Stimulated activated CD8-positive, alpha-beta memory T cell treated with anti-CD3 and anti-CD28 coated beads, Interleukin-4, amount 100 ng/mL, for 1 hour (primary cell): ENCODE measurements around the gene AP5Z1.
A peak's percentile ranks its signal among the peaks of the same experiment; 100 is the strongest.

ENCODE experiments used
- DNase-seq, 2 donors: peaks; one replicate each; pipeline ENCODE4 v3.0.0-alpha.2; 2020; ENCODE audit warnings: low read depth in 2 of 2, low spot score in 1 of 2

Gene AP5Z1

DNA sequence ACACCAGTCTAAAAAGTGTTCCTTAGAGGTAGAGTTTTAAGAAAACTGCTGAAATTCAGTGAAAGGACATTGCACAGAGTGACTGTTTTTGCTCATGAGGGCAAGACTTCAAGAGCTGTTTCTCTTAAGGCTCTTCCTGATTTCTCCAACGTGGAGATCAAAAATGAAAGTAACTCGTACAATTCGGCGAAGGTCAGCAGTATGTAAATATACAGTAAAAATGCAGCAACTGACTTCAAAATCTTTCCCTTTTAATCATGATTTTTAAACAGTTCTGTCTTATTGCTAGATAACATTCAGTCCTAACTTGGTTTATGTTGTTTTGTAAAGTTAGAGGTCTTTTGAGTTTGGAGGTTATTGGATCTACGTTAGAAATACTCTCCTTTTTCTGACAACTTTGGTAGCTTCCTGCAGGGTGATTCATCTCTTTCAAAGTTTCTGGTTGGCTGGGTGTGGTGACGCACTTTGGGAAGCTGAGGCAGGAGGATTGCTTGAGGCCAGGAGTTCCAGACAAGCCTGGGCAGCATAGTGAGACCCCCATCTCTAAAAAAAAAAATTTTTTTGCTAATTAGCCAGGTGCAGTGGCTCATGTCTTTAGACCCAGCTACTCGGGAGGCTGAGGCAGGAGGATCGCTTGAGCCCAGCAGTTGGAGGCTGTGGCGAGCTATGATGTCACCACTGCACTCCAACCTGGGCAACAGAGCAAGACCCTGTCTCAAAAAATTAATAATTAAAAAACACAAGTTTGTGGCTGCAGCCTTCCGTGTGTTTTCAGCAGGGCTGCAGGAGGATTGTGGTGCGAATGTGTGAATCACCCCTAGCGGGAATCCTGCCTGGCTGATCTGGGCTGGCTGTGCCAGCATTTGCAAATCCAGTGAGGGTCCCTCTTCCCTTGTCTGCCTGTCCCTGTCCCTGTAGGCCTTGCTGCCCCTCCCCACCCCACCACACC, 29.2 kb upstream of the AP5Z1 start:
- DNase-seq: no peak

DNA sequence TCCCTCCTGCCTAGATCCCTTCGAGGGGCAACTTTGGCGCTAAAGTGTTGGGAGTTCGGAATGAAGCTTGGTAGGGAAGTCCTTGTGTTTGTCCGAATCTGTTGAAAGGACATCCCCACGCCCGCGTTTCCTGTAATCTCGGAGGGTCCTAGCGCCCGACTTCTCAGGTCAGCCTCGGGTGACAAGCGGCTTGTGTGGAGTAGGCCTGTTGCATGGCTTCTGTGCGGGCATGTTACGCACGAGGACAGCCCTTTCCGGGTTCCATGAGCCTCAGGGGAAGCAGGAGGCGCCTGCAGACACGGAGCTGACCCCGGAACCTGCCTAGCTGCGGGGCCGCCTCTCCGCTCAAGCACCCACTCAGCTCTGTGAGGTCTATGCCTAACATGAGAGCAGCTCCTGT, 28.4 kb upstream of the AP5Z1 start:
- no peak for DNase-seq

- no peak for DNase-seq
These were observed 27.7 kb upstream of the AP5Z1 start for GRCh38 chr7:4747746-4748145.

GRCh38 chr7:4748231-4748681, 27.2 kb upstream of the AP5Z1 start:
- DNase-seq: no peak

- no peak for DNase-seq
These were observed 26.1 kb upstream of the AP5Z1 start for GRCh38 chr7:4749363-4749762.

GRCh38 chr7:4749798-4750197, 25.6 kb upstream of the AP5Z1 start:
- no peak for DNase-seq

DNA sequence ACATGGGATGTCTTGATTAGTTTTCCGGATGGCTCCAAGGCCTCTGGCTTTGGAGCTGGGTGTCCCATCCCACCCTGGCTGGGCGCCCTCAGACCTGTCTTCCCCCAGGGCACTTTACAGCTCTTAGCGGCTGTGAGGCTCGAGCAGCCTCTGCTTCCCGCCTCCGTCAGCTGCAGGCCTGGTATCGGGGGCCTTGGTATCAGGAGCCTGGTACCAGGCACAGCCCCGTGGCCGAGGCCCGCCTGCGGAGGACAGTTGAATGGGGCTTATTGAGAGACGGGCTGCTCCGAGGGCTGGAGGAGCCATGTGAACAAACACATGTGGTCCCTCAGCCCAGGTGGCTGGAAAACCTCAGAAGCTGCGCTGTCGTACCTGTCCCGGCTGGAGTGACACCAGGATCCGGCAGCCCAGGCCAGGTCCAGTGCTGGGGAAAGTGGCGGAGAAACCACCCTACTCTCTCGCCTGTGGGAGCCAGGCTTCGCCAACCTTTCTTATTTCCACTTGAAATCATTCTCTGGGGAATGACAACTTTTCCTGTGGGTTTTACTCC, 23.9 kb upstream of the AP5Z1 start:
- DNase-seq: no peak

DNA sequence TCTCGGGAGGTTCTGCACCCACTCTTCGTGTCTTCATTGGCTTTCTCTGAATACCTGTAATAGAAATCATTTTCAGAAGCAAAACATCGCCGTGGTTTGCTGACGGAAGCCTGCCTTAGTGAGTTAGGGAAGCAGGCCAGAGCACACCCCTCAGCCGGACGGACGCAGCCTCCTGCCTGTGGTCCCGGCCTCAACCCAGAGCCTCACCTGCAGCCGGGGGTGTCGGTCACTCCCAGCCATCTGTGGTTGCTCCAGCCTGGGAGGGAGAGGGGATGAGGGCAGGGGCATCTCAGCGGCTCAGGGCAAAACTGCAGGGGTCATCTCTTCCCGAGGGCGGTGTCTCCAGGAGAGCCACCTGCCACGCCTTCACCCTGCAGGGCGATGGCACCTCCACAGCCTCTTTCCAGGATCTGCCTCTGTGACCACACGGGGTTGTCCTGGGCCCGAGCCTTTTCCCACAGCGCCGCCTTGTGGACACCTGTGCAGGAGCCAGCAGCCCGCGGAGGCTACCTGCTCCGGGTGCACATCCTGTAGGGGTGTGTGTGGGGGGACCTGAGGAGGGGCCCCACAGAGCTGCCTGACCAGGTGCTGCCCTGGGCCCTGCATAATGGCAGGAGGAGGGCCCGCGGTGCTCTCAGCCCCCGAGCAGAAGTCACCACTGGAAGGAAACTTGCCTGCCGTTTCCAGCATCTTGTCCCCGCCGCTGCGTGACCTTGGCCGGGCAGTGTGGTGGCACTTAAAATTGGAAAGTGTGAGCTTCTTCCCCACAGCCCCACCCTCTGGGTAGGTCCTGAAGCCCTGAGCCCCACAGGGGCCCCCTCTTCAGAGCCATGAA, 21.6 kb upstream of the AP5Z1 start:
- DNase-seq: peak; percentile 69 to 75

- no peak for DNase-seq
These were observed 20.9 kb upstream of the AP5Z1 start for GRCh38 chr7:4754433-4755010.

DNA sequence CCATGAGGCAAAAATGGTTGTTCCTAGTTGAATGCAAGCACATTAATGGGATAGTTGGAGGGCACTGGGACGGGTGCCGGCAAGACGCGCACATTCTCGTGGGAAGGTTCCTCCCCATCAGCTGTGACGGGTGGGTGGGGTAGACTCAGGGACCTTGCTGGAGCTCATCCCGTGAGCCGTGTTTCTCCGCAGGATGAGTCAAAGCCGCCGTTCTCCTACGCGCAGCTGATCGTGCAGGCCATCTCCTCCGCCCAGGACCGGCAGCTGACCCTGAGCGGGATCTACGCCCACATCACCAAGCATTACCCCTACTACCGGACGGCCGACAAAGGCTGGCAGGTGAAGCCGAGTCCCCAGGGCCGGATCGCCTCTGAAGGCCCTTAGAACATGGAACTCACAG, 20.4 kb upstream of the AP5Z1 start:
- DNase-seq: no peak

GRCh38 chr7:4758111-4758510, 17.3 kb upstream of the AP5Z1 start:
- no peak for DNase-seq

DNA sequence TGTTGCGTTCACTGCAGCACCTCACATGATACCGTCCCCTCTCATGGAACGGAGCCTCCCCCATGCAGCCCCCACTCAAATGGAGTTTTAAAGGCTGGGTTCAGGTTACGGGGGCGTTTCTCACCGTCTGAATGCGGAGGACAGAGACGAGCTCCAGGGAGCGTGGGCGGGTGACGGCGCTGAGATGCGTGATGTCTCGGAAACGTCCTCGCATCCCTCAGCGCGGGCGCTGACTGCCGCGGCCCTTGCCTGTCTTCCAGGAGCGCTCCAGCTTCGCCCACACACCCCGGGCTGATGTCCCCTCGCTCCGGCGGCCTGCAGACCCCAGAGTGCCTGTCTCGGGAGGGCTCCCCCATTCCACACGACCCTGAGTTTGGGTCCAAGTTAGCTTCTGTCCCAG, 16.6 kb upstream of the AP5Z1 start:
- no peak for DNase-seq

DNA sequence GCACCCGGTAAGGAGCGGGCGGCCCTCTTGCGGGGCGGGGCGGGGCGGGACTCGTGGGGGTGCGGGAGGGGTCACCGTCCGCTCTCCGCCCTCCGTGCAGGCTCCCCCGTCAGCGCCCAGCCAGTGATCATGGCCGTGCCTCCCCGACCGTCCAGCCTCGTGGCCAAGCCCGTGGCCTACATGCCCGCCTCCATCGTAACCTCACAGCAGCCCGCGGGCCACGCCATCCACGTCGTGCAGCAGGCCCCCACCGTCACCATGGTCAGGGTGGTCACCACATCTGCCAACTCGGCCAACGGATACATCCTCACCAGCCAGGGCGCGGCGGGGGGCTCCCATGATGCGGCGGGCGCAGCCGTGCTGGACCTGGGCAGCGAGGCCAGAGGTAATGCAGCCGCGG, 16.2 kb upstream of the AP5Z1 start:
- DNase-seq: no peak

DNA sequence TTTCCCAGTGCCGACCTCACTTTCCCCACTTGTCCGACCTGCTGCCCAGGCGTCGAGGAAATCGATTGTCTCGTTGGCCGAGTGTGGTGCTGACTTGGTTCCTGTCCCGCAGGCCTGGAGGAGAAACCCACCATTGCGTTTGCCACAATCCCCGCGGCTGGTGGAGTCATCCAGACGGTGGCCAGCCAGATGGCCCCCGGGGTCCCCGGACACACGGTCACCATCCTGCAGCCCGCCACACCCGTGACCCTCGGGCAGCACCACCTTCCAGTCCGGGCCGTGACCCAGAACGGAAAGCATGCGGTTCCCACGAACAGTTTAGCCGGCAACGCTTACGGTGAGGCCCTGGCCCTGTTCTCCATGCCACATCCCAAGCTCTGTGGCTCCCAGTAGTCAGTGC, 14.5 kb upstream of the AP5Z1 start:
- DNase-seq: no peak

GRCh38 chr7:4762121-4763055, 13.0 kb upstream of the AP5Z1 start:
- no peak for DNase-seq

DNA sequence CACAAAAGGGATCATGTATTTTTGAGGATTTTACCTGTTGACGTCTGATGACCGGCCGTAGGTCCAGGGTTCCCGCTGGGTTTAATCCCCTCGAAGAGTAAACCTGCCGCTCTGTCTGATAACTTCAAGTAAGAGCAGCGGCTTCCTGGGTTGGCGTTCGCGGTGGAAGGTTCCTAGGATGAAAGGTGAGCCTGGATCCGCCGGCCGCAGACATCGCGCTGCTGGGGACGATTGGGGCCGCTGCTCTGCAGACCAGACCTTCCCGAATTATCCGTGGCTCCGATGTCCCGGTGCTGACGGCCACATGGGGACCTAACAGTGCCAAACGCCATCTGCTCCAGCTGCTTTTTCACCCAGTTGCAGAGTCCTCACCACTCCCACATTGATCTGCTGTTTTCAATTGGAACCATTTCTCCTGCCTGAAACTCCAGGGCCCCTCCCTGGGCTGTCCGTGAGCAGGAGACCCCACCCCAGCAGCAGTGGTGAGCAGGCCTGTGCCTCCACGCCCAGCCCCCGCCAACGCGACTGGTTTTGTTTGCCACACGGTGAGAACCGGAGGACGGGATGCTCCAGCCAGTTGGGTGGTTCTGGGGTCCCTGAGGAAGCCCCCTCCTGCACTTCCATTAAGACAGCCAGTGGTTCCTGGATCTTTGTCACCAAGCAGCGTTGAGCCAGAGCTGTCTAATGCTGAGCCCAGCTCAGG, 12.2 kb upstream of the AP5Z1 start:
- DNase-seq: no peak

- no peak for DNase-seq
These were observed 11.6 kb upstream of the AP5Z1 start for GRCh38 chr7:4763794-4764185.

- DNase-seq: no peak
These were observed 10.9 kb upstream of the AP5Z1 start for GRCh38 chr7:4764402-4765007.

DNA sequence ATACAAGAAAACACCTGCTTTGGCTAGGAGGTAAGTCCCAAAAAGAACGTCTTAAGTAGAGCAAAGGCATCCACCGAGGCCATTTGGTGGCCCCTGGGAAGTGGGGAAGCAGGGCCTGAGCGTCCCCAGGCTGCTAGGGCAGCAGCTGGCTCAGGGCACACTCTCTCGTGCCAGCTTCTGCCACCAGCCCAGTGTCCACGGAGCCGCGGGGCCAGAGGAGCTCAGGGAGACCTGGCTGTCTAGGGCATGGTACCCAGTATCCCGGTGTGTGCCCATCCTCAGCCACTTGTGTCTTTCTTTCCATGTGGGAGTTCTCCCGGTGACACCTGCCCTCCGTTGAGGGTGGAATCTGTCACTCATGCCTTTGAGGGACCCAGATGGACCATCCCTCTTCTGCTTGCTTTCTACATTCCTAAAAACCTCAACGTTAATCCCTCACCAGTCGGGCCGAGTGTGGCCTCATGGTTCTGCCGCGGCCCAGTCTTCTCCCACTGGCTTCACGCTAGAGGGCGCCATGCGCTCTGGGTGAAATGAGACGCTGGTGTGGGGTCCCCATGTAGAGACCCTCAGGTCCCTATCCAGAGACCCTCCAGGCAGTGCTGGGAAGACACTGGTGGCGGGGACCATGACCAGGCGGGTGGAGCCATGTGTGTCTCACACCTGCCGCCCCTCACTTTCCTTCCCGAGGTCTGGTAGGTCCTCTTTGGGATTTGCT, 9.5 kb upstream of the AP5Z1 start:
- DNase-seq: no peak
